HepG2 (cell line): ENCODE results near the gene TIMM17B. TPM values are rescaled to one million over a fixed set of nuclear protein-coding genes. Genes with fewer than 3 reads are reported as not detected.
A peak's percentile ranks its signal among the peaks of the same experiment; 100 is the strongest.

ENCODE experiments used
- ATAC-seq: fragments of 200-7000 bp; cut with Tn5 transposase; 3 replicates; pipeline ENCODE4 v1.9.1; 2020; ENCODE audit warnings: mild to moderate bottlenecking, moderate library complexity
- BruUV-seq: library from RNA; stranded (reverse); fragments of 400-500 nt; replicated peaks from 2 replicates; lab custom pipeline; 2021; lab: Mats Ljungman, UMichigan
- CTCF ChIA-PET: fragments of 300-600 bp; formaldehyde crosslinking; extraction: SDS; loops from one replicate; lab custom pipeline; 2021; ENCODE audit warnings: low total read pairs, inconsistent platforms, low intra/inter-chr PET ratio; lab: Yijun Ruan, JAX
- POLR2A ChIA-PET: fragments of 350-600 bp; sonication (Branson Sonifier 250); formaldehyde crosslinking; loops from one replicate; lab custom pipeline; 2020; ENCODE audit warnings: antibody characterized with exemption, inconsistent platforms; lab: Yijun Ruan, JAX
- DNase-seq: peaks from one replicate; pipeline ENCODE4 v3.0.0-alpha.2; 2015; ENCODE audit warnings: low spot score
- FAIRE-seq: peaks from 3 replicates; lab custom pipeline; 2011; peaks lifted over from hg19 to GRCh38; lab: Jason Lieb, UNC
- H2AFZ ChIP-seq: one replicate; pipeline ENCODE4 v1.6.1; 2011; ENCODE audit warnings: low read length, inconsistent platforms
- H3K27ac ChIP-seq: fragments of 300-600 bp; 3 replicates; pipeline ENCODE4 v1.8.0; 2011; ENCODE audit warnings: mixed run types, mild to moderate bottlenecking, mixed read lengths, low read length, inconsistent platforms; ENCODE audit not compliant: insufficient read depth; ENCODE audit errors: extremely low read length
- H3K27me3 ChIP-seq, 2 experiments: fragments of 200-600 bp in 1 of 2; 2 replicates in 1 of 2; 3 replicates in 1 of 2; pipeline versions ENCODE4 v1.6.0 to v1.8.0; 2011; ENCODE audit warnings: low read length in 2 of 2, mild to moderate bottlenecking in 2 of 2, moderate library complexity in 2 of 2, inconsistent platforms in 1 of 2; ENCODE audit not compliant: insufficient read depth in 2 of 2, control insufficient read depth in 1 of 2
- H3K36me3 ChIP-seq, 2 experiments: fragments of 200-600 bp in 1 of 2; replicated peaks in 1 of 2; 2 replicates in 1 of 2; 3 replicates in 1 of 2; pipeline versions ENCODE4 v1.5.1 to v1.8.0; 2011; ENCODE audit warnings: low read length in 2 of 2, inconsistent platforms in 1 of 2; ENCODE audit not compliant: insufficient read depth in 2 of 2, control insufficient read depth in 1 of 2
- H3K4me1 ChIP-seq: 2 replicates; pipeline ENCODE4 v1.5.1; 2012; ENCODE audit warnings: low read length, inconsistent platforms; ENCODE audit not compliant: insufficient read depth
- H3K4me2 ChIP-seq: 2 replicates; pipeline ENCODE4 v1.6.0; 2011; ENCODE audit warnings: low read depth, low read length, inconsistent platforms
- H3K4me3 ChIP-seq, 3 experiments: fragments of 200-600 bp in 1 of 3; sonication (generic), shearing (Covaris generic) in 1 of 3; replicated peaks in 1 of 3; 2 replicates each; pipeline ENCODE4 v1.5.1; 2011 to 2016; ENCODE audit warnings: low read length in 3 of 3, inconsistent platforms in 2 of 3, low read depth in 2 of 3, mild to moderate bottlenecking in 2 of 3, control low read depth in 1 of 3, mixed read lengths in 1 of 3; ENCODE audit not compliant: insufficient read depth in 1 of 3
- H3K79me2 ChIP-seq: one replicate; pipeline ENCODE4 v1.6.1; 2011; ENCODE audit warnings: low read length, inconsistent platforms; ENCODE audit not compliant: insufficient read depth
- H3K9ac ChIP-seq: 2 replicates; pipeline ENCODE4 v1.6.0; 2011; ENCODE audit warnings: mild to moderate bottlenecking, low read depth, low read length, inconsistent platforms; ENCODE audit not compliant: insufficient read depth
- H3K9me3 ChIP-seq: 2 replicates; pipeline ENCODE4 v1.5.1; 2012; ENCODE audit warnings: mild to moderate bottlenecking, low read length
- H4K20me1 ChIP-seq: 2 replicates; pipeline ENCODE4 v1.6.0; 2011; ENCODE audit warnings: inconsistent platforms, mild to moderate bottlenecking, low read length, moderate library complexity; ENCODE audit not compliant: insufficient read depth
- ATF1 ChIP-seq: IDR thresholded peaks from 2 replicates; pipeline ENCODE4 v1.6.1; 2016; ENCODE audit warnings: mild to moderate bottlenecking, control low read depth
- CREB1 ChIP-seq, 2 experiments: fragments of 450-650 bp in 1 of 2; IDR thresholded peaks; 2 replicates each; pipeline ENCODE4 v1.6.1; 2016 to 2017; ENCODE audit warnings: control low read depth in 1 of 2, mild to moderate bottlenecking in 1 of 2, missing compliant biosample characterization in 1 of 2, missing genetic modification characterization in 1 of 2
- DMAP1 ChIP-seq: IDR thresholded peaks from 2 replicates; pipeline ENCODE4 v1.6.1; 2016
- JUNB ChIP-seq: sonication (generic); formaldehyde crosslinking; IDR thresholded peaks from 2 replicates; pipeline ENCODE4 v1.8.0; 2022; ENCODE audit warnings: missing genetic modification reagents, mild to moderate bottlenecking, borderline replicate concordance
- MEF2D ChIP-seq: sonication (generic); formaldehyde crosslinking; IDR thresholded peaks from 2 replicates; pipeline ENCODE4 v1.5.1; 2020; ENCODE audit warnings: mild to moderate bottlenecking, missing genetic modification reagents
- MIER3 ChIP-seq: IDR thresholded peaks from 2 replicates; pipeline ENCODE4 v1.6.1; 2016; ENCODE audit warnings: missing compliant biosample characterization, borderline replicate concordance
- MXI1 ChIP-seq: IDR thresholded peaks from 3 replicates; pipeline ENCODE4 v1.6.1; 2012; ENCODE audit warnings: low read depth, low read length, inconsistent platforms, borderline replicate concordance
- NFATC3 ChIP-seq: sonication (generic); formaldehyde crosslinking; IDR thresholded peaks from 2 replicates; pipeline ENCODE4 v1.5.1; 2020; ENCODE audit warnings: mild to moderate bottlenecking, missing genetic modification reagents
- NFYC ChIP-seq: IDR thresholded peaks from 2 replicates; pipeline ENCODE4 v1.6.1; 2016; ENCODE audit warnings: missing genetic modification reagents, missing compliant biosample characterization
- NONO ChIP-seq, 2 experiments: fragments of 450-650 bp in 1 of 2; sonication (generic) in 1 of 2; formaldehyde crosslinking in 1 of 2; IDR thresholded peaks in 1 of 2; conservative IDR thresholded peaks in 1 of 2; 2 replicates each; pipeline versions ENCODE4 v1.6.1 to v1.8.0; 2017 to 2022; ENCODE audit warnings: mild to moderate bottlenecking in 1 of 2, missing genetic modification reagents in 1 of 2, moderate library complexity in 1 of 2
- PHF8 ChIP-seq: sonication (generic); formaldehyde crosslinking; IDR thresholded peaks from 2 replicates; pipeline ENCODE4 v1.5.0; 2020; ENCODE audit warnings: missing genetic modification reagents
- SOX6 ChIP-seq, 2 experiments: fragments of 450-650 bp in 1 of 2; sonication (generic) in 1 of 2; formaldehyde crosslinking in 1 of 2; IDR thresholded peaks; 2 replicates each; pipeline versions ENCODE4 v1.4.0 to v1.6.1; 2017 to 2020; ENCODE audit warnings: antibody characterized with exemption in 1 of 2, mild to moderate bottlenecking in 1 of 2, missing genetic modification reagents in 1 of 2
- ZNF772 ChIP-seq: sonication (generic); formaldehyde crosslinking; IDR thresholded peaks from 2 replicates; pipeline ENCODE4 v1.5.0; 2020; ENCODE audit warnings: mild to moderate bottlenecking, missing genetic modification reagents
- WGBS: methylation state at CpG from one replicate; pipeline ENCODE4 v1.1.6; 2017; ENCODE audit warnings: low lambda C conversion rate; 5-methylcytosine and 5-hydroxymethylcytosine counted together
- in situ Hi-C: cut with HindIII; loops from 2 replicates; pipeline ENCODE4 v1.10.0; 2017; ENCODE audit warnings: low pct_unique_long_range_greater_than_20kb; ENCODE audit not compliant: extremely low pct_ligation_motif_present
- intact Hi-C: fragments of 100-400 bp; cut with micrococcal nuclease; formaldehyde crosslinking; loops from one replicate; pipeline ENCODE4 v1.10.0; 2022; ENCODE audit not compliant: unreplicated experiment
- polyA plus RNA-seq, 8 experiments: library from polyadenylated mRNA; depleted of rRNA in 3 of 8; stranded (reverse) in 7 of 8; unstranded in 1 of 8; fragments of >200 nt; fragmentation: Illumina TruSeq in 4 of 8; extraction: Trizol in 4 of 8; gene quantifications; 2 replicates each; pipeline versions ENCODE4 v1.2.1 to v1.2.3, GENCODE V29; 2011 to 2016; ENCODE audit warnings: low read depth in 4 of 8, missing spikeins in 1 of 8, mixed read lengths in 1 of 8; ENCODE audit not compliant: insufficient read depth in 1 of 8
- total RNA-seq, 5 experiments: library from RNA; depleted of rRNA; stranded (reverse); fragments of >200 nt; fragmentation: Illumina TruSeq; extraction: Trizol; gene quantifications; 2 replicates each; pipeline ENCODE4 v1.2.3, GENCODE V29; 2016; ENCODE audit warnings: low read depth in 1 of 5
- TF ChIP-seq, protein P1 (sequence below): sonication (generic); formaldehyde crosslinking; IDR thresholded peaks from 2 replicates; pipeline ENCODE4 v1.4.0; 2020; ENCODE audit warnings: low read depth, missing genetic modification reagents
- TF ChIP-seq, protein P2 (sequence below): sonication (generic); formaldehyde crosslinking; IDR thresholded peaks from 2 replicates; pipeline ENCODE4 v1.5.1; 2020; ENCODE audit warnings: missing genetic modification reagents, mild to moderate bottlenecking, borderline replicate concordance
- TF ChIP-seq, protein P3 (sequence below): sonication (generic); formaldehyde crosslinking; IDR thresholded peaks from 2 replicates; pipeline ENCODE4 v1.5.0; 2020; ENCODE audit warnings: missing genetic modification reagents

TIMM17B gene
- total and polyA plus RNA-seq, 2 of the 13 experiments (the other 11 are each of a cell fraction or from before 2014, with no cell fraction given), result 56.0 to 72.5 TPM

DNA sequence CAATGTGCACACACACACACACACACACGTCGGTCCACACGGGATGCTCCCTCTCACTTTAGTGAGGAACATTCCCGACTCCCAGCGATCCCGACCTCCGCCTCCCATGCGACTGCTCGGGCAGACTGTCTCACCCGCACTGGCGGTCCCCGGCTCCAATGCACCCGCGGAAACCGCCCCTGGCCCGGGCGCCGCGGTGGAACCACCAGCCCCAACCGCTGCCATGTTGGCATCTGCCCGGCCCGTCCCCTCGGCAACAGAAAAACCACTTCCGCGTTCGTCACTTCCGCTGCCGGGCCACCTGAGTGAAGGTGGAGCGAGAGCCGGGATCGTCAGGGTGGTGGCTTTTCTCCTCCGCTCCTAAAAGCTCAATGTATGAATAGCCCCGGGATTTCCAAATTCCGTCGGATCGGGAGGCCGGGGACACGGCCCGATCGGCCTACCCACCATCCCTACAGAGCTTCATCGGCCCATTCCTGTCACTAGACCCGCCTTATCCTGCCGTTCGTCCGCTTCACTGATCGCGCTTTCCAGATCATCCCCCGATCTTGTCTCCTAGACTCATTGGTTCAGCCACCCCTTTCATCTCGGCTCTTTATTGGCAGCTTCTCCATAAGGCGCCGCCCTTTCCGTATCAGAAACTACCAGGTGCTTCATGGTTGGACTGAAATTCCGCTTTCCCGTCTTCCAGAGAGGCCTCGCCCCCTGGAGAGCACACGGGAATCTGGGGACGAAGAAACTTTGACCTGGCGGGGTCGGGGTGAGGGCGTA lies 14.0 kb upstream of the TIMM17B start, which contains the start of gene SLC35A2:
SLC35A2 (minus strand) TSS at position 235 of the 771 bp plus-strand sequence; CDS start at position 225, 10 bp downstream.
- under 1% methylated on average over 34 of the region's 60 CpGs for WGBS
- CTCF ChIA-PET, result no interaction called here
- TF ChIP-seq SOX6 (IDR thresholded peaks at IDR 0.05) (no peak), SOX6 (CRISPR knock-in tag; IDR thresholded peaks at IDR 0.05) (no peak; the same call in 1 of the 2 replicates), NFATC3 (CRISPR knock-in tag) (0 out of 2 replicates have a peak, but pooled peaks have one; percentile 39), MXI1 (peak; percentile 74; the same call in 1 of the 3 replicates), NONO (IDR thresholded peaks at IDR 0.05) (no peak), NONO (CRISPR knock-in tag; conservative IDR thresholded peaks at IDR 0.05) (0 out of 2 replicates have a peak, but pooled peaks have one; percentile 38), JUNB (peak; percentile 18; the same call in 1 of the 2 replicates), DMAP1 (CRISPR knock-in tag) (peak; percentile 60; the same call in 1 of the 2 replicates), MIER3 (no peak), CREB1 (IDR thresholded peaks at IDR 0.05) (peak; percentile 74), CREB1 (CRISPR knock-in tag; IDR thresholded peaks at IDR 0.05) (peak; percentile 96), NFYC (CRISPR knock-in tag) (peak; percentile 61), ATF1 (CRISPR knock-in tag) (peak; percentile 89), PHF8 (CRISPR knock-in tag) (peak; percentile 73), MEF2D (CRISPR knock-in tag) (peak; percentile 48; the same call in 1 of the 2 replicates), ZNF772 (0 out of 2 replicates have a peak, but pooled peaks have one; percentile 21)
- TF ChIP-seq, protein P1, sequence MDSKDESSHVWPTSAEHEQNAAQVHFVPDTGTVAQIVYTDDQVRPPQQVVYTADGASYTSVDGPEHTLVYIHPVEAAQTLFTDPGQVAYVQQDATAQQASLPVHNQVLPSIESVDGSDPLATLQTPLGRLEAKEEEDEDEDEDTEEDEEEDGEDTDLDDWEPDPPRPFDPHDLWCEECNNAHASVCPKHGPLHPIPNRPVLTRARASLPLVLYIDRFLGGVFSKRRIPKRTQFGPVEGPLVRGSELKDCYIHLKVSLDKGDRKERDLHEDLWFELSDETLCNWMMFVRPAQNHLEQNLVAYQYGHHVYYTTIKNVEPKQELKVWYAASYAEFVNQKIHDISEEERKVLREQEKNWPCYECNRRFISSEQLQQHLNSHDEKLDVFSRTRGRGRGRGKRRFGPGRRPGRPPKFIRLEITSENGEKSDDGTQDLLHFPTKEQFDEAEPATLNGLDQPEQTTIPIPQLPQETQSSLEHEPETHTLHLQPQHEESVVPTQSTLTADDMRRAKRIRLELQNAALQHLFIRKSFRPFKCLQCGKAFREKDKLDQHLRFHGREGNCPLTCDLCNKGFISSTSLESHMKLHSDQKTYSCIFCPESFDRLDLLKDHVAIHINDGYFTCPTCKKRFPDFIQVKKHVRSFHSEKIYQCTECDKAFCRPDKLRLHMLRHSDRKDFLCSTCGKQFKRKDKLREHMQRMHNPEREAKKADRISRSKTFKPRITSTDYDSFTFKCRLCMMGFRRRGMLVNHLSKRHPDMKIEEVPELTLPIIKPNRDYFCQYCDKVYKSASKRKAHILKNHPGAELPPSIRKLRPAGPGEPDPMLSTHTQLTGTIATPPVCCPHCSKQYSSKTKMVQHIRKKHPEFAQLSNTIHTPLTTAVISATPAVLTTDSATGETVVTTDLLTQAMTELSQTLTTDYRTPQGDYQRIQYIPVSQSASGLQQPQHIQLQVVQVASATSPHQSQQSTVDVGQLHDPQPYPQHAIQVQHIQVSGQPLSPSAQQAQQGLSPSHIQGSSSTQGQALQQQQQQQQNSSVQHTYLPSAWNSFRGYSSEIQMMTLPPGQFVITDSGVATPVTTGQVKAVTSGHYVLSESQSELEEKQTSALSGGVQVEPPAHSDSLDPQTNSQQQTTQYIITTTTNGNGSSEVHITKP, result peak; percentile 7; the same call in 1 of the 2 replicates
- TF ChIP-seq, protein P2, sequence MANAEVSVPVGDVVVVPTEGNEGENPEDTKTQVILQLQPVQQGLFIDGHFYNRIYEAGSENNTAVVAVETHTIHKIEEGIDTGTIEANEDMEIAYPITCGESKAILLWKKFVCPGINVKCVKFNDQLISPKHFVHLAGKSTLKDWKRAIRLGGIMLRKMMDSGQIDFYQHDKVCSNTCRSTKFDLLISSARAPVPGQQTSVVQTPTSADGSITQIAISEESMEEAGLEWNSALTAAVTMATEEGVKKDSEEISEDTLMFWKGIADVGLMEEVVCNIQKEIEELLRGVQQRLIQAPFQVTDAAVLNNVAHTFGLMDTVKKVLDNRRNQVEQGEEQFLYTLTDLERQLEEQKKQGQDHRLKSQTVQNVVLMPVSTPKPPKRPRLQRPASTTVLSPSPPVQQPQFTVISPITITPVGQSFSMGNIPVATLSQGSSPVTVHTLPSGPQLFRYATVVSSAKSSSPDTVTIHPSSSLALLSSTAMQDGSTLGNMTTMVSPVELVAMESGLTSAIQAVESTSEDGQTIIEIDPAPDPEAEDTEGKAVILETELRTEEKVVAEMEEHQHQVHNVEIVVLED (CRISPR knock-in tag), result peak; percentile 53; the same call in 1 of the 2 replicates
- TF ChIP-seq, protein P3, sequence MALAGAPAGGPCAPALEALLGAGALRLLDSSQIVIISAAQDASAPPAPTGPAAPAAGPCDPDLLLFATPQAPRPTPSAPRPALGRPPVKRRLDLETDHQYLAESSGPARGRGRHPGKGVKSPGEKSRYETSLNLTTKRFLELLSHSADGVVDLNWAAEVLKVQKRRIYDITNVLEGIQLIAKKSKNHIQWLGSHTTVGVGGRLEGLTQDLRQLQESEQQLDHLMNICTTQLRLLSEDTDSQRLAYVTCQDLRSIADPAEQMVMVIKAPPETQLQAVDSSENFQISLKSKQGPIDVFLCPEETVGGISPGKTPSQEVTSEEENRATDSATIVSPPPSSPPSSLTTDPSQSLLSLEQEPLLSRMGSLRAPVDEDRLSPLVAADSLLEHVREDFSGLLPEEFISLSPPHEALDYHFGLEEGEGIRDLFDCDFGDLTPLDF (CRISPR knock-in tag), result no peak

More for the DNA sequence above, 14.0 kb upstream of the TIMM17B start, which contains the start of gene SLC35A2:
- H3K79me2 ChIP-seq, result peaks cover 18% of the 10 kb centered on the region
- POLR2A ChIA-PET, result interaction anchor here (0.7 to 3.1 kb wide), 8 partner anchors 14 to 279 kb away, joined by 3 to 42 read pairs (median 4); partner anchors contain the start of genes HDAC6, PQBP1 and TIMM17B
- no peaks in the 10 kb centered on the region for H3K9me3 ChIP-seq
- no TSS peak for BruUV-seq
- H3K9ac ChIP-seq, result peak within 1 kb of the TSS; percentile 83
- peaks cover 35% of the 10 kb centered on the region for H3K4me1 ChIP-seq
- peak; percentile 89 for ATAC-seq
- H3K27me3 ChIP-seq, result no peaks in the 10 kb centered on the region; a peak in 1 of 5 replicates
- in situ Hi-C loops (no loop called here), intact Hi-C loops (loop anchor here (10.0 kb wide), 1 partner anchor 147 kb away; the partner anchor contains the start of gene GLOD5)
- H4K20me1 ChIP-seq, result no peaks in the 10 kb centered on the region
- H3K4me2 ChIP-seq, result peak within 1 kb of the TSS; percentile 81
- DNase-seq, result peak; percentile 85
- peaks cover 2 to 17% of the 10 kb centered on the region in 2 experiments; a peak in 2 of 5 replicates for H3K36me3 ChIP-seq
- peak; percentile 97 for FAIRE-seq
- peak within 1 kb of the TSS; percentile 79 to 82 (median 81) for H3K4me3 ChIP-seq
- peak within 1 kb of the TSS; percentile 81 for H3K27ac ChIP-seq
- no peak within 1 kb of the TSS for H2AFZ ChIP-seq
